K562 (cell line): Measurements from ENCODE around the gene NRM. TPM values are rescaled to one million over a fixed set of nuclear protein-coding genes. Genes with fewer than 3 reads are reported as not detected.

ENCODE experiments used
- CC2D1A ChIP-seq: fragments of 450-650 bp; IDR thresholded peaks from 2 replicates; pipeline ENCODE4 v1.6.1; 2017; ENCODE audit warnings: mild to moderate bottlenecking
- ERF ChIP-seq: fragments of 450-650 bp; formaldehyde crosslinking; IDR thresholded peaks from 2 replicates; pipeline ENCODE4 v1.4.0; 2020; ENCODE audit warnings: mild to moderate bottlenecking, mixed read lengths
- FOXP4 ChIP-seq: sonication (generic); formaldehyde crosslinking; IDR thresholded peaks from 2 replicates; pipeline ENCODE4 v1.8.0; 2022; ENCODE audit warnings: mild to moderate bottlenecking, missing genetic modification reagents, borderline replicate concordance
- JUN ChIP-seq, 2 experiments: sonication (generic) in 1 of 2; formaldehyde crosslinking in 1 of 2; IDR thresholded peaks; 2 replicates each; pipeline versions ENCODE4 v1.6.1 to v1.8.0; 2012 to 2022; ENCODE audit warnings: borderline replicate concordance in 2 of 2, mild to moderate bottlenecking in 2 of 2, improper control_type of control experiment in 1 of 2, low read depth in 1 of 2, low read length in 1 of 2, missing genetic modification reagents in 1 of 2
- KLF16 ChIP-seq: IDR thresholded peaks from 2 replicates; pipeline ENCODE4 v1.6.1; 2016; ENCODE audit warnings: antibody characterized with exemption
- PHF20 ChIP-seq: fragments of 450-650 bp; IDR thresholded peaks from 2 replicates; pipeline ENCODE4 v1.6.1; 2018; ENCODE audit not compliant: partially characterized antibody
- POLR2AphosphoS5 ChIP-seq: IDR thresholded peaks from 2 replicates; pipeline ENCODE4 v1.6.1; 2011; ENCODE audit warnings: mild to moderate bottlenecking, low read depth, low read length, moderate library complexity; ENCODE audit not compliant: control insufficient read depth, insufficient read depth
- PURB ChIP-seq: sonication (generic); formaldehyde crosslinking; IDR thresholded peaks from 2 replicates; pipeline ENCODE4 v1.9.0; 2021; ENCODE audit warnings: low read depth, mild to moderate bottlenecking, missing genetic modification reagents
- SETDB1 ChIP-seq: IDR thresholded peaks from one replicate; pipeline ENCODE4 v1.6.1; 2012; ENCODE audit warnings: low read length, control low read depth, inconsistent platforms
- STAT6 ChIP-seq: sonication (generic); formaldehyde crosslinking; IDR thresholded peaks from 2 replicates; pipeline ENCODE4 v1.8.1; 2023; ENCODE audit warnings: mild to moderate bottlenecking, missing genetic modification reagents
- THRB ChIP-seq: fragments of 450-650 bp; formaldehyde crosslinking; conservative IDR thresholded peaks from 2 replicates; pipeline ENCODE4 v1.4.0; 2022; ENCODE audit warnings: mild to moderate bottlenecking, missing genetic modification characterization
- ZNF146 ChIP-seq: IDR thresholded peaks from one replicate; pipeline ENCODE4 v1.6.1; 2018; ENCODE audit warnings: missing compliant biosample characterization; ENCODE audit not compliant: unreplicated experiment
- ZNF212 ChIP-seq: fragments of 450-650 bp; formaldehyde crosslinking; IDR thresholded peaks from 2 replicates; pipeline ENCODE4 v1.4.0; 2020; ENCODE audit warnings: mild to moderate bottlenecking
- polyA plus RNA-seq, 8 experiments: library from polyadenylated mRNA; depleted of rRNA in 4 of 8; stranded (reverse) in 5 of 8; unstranded in 3 of 8; fragments of >200 nt; fragmentation: Nextera tagmentation in 2 of 8; fragmentation: Illumina TruSeq in 1 of 8; extraction: Ambion mirVana in 2 of 8; extraction: Trizol in 1 of 8; gene quantifications; 2 replicates each; pipeline versions ENCODE4 v1.2.1 to v1.2.3, GENCODE V29; 2011 to 2014; ENCODE audit warnings: inconsistent platforms in 1 of 8, missing spikeins in 1 of 8
- total RNA-seq, 7 experiments: library from RNA; depleted of rRNA in 6 of 7; stranded (reverse); fragments of >200 nt in 6 of 7; fragmentation: Illumina TruSeq in 2 of 7; extraction: Trizol in 2 of 7; gene quantifications; 2 replicates each; pipeline versions ENCODE4 v1.2.1 to v1.2.3, GENCODE V29; 2011 to 2021; ENCODE audit warnings: low replicate concordance in 1 of 7

The NRM gene
- total and polyA plus RNA-seq, 9 of the 15 experiments (the other 6 are each of a cell fraction or from before 2014, with no cell fraction given): 9.7 to 58.2 (median 18.1) TPM

GRCh38 chr6:30672445-30673253 is 18.1 kb downstream of the NRM start, which contains the start of gene DHX16 (continued):
- peak; percentile 91 for TF ChIP-seq FOXP4 (CRISPR knock-in tag)
- TF ChIP-seq JUN (IDR thresholded peaks at IDR 0.05; ENCODE audit: borderline replicate concordance, low read depth, low read length): peak; percentile 75; the same call in 1 of the 2 replicates
- 0 out of 2 replicates have a peak, but pooled peaks have one; percentile 90 for TF ChIP-seq JUN (CRISPR knock-in tag; IDR thresholded peaks at IDR 0.05; ENCODE audit: borderline replicate concordance)
- 0 out of 2 replicates have a peak, but pooled peaks have one; percentile 30 for TF ChIP-seq CC2D1A
- TF ChIP-seq PHF20: peak; percentile 88
- no peak for TF ChIP-seq ZNF146 (CRISPR knock-in tag)
- TF ChIP-seq SETDB1: no peak
- peak; percentile 78; the same call in 1 of the 2 replicates for TF ChIP-seq THRB
- TF ChIP-seq KLF16: peak; percentile 88
- TF ChIP-seq PURB (CRISPR knock-in tag): no peak
- peak; percentile 65; the same call in 1 of the 2 replicates for TF ChIP-seq POLR2AphosphoS5
- no peak for TF ChIP-seq ZNF212 (CRISPR knock-in tag)
- peak; percentile 79; the same call in 1 of the 2 replicates for TF ChIP-seq ERF (CRISPR knock-in tag)
- peak; percentile 75 for TF ChIP-seq STAT6 (CRISPR knock-in tag)
- TF ChIP-seq, all 486 proteins: peak for 166
